Measurements from ENCODE around the gene CHST9. TPM values are rescaled to one million over a fixed set of nuclear protein-coding genes. Genes with fewer than 3 reads are reported as not detected.

Gene CHST9
- total and polyA plus RNA-seq, 9 of the 15 experiments (the other 6 are each of a cell fraction or from before 2014, with no cell fraction given) = not detected

GRCh38 chr18:27175914-27176313, 9.2 kb downstream of the CHST9 start:
- WGBS (ENCODE audit: insufficient coverage, low coverage, missing lambda C conversion rate) = 0% methylated on average over 1 of the region's 1 CpG
- Histone ChIP-seq H3K9me1 (ENCODE audit: control insufficient read depth, insufficient read depth, low read length) (no peaks in the 10 kb centered on the region), H3K4me1 (replicated peaks in 1 of 2; ENCODE audit: control insufficient read depth in 2 of 2, insufficient read depth in 2 of 2, low read length in 2 of 2) (no peaks in the 10 kb centered on the region), H3K9ac (ENCODE audit: insufficient read depth in 1 of 2, low read depth in 2 of 2, low read length in 2 of 2) (no peak overlapping the region), H3K27ac (ENCODE audit: extremely low read depth, low read depth, low read length) (no peak overlapping the region), H3K36me3 (ENCODE audit: control insufficient read depth, insufficient read depth, low read length) (no peaks in the 10 kb centered on the region), H2AFZ (ENCODE audit: low read depth, low read length) (no peak overlapping the region), H3K27me3 (ENCODE audit: control insufficient read depth in 2 of 2, insufficient read depth in 2 of 2, low read length in 2 of 2) (no peaks in the 10 kb centered on the region), H3K9me3 (replicated peaks; ENCODE audit: control insufficient read depth, insufficient read depth, low read depth, low read length) (no peaks in the 10 kb centered on the region), H3K79me2 (ENCODE audit: control insufficient read depth, insufficient read depth, low read length) (no peaks in the 10 kb centered on the region), H4K20me1 (replicated peaks; ENCODE audit: control insufficient read depth, insufficient read depth, low read length) (no peaks in the 10 kb centered on the region), H3K4me2 (ENCODE audit: insufficient read depth, low read length) (no peak overlapping the region), H3K4me3 (no peak overlapping the region)
- TF ChIP-seq CHD2 (IDR thresholded peaks at IDR 0.05; ENCODE audit: low read depth, low read length) = no peak
- TF ChIP-seq SMARCE1 (IDR thresholded peaks at IDR 0.05) = no peak
- TF ChIP-seq TCF7 (IDR thresholded peaks at IDR 0.05; ENCODE audit: borderline replicate concordance) = no peak
- no peak for TF ChIP-seq CCNT2 (IDR thresholded peaks at IDR 0.05; ENCODE audit: borderline replicate concordance, extremely low read depth, insufficient read length, low read depth, low read length)
- intact Hi-C loops (cut with micrococcal nuclease) (no loop called here), in situ Hi-C loops (cut with MboI) (no loop called here)
- BruUV-seq (replicated peaks) = no TSS peak
- FAIRE-seq (no peak), DNase-seq (ENCODE audit: extremely low read depth in 1 of 4, low spot score in 3 of 4) (no peak), ATAC-seq (no peak)
- ChIA-PET CTCF (ENCODE audit: low intra/inter-chr PET ratio) (no interaction called here), POLR2A (no interaction called here)

GRCh38 chr18:27175245-27175644, 9.9 kb downstream of the CHST9 start:
- in situ Hi-C loops (cut with MboI) (no loop called here), intact Hi-C loops (cut with micrococcal nuclease) (no loop called here)
- no peaks in the 10 kb centered on the region for H3K27me3 ChIP-seq (ENCODE audit: control insufficient read depth in 2 of 2, insufficient read depth in 2 of 2, low read length in 2 of 2)
- no peaks in the 10 kb centered on the region for H3K4me1 ChIP-seq (replicated peaks in 1 of 2; ENCODE audit: control insufficient read depth in 2 of 2, insufficient read depth in 2 of 2, low read length in 2 of 2)
- H3K36me3 ChIP-seq (ENCODE audit: control insufficient read depth, insufficient read depth, low read length) = no peaks in the 10 kb centered on the region
- H3K9ac ChIP-seq (ENCODE audit: insufficient read depth in 1 of 2, low read depth in 2 of 2, low read length in 2 of 2) = no peak overlapping the region
- DNase-seq (ENCODE audit: extremely low read depth in 1 of 4, low spot score in 3 of 4) (no peak), FAIRE-seq (no peak), ATAC-seq (no peak)
- ChIA-PET CTCF (ENCODE audit: low intra/inter-chr PET ratio) (no interaction called here), POLR2A (no interaction called here)
- H3K27ac ChIP-seq (ENCODE audit: extremely low read depth, low read depth, low read length) = no peak overlapping the region
- no peaks in the 10 kb centered on the region for H3K79me2 ChIP-seq (ENCODE audit: control insufficient read depth, insufficient read depth, low read length)
- WGBS (ENCODE audit: insufficient coverage, low coverage, missing lambda C conversion rate) = 3% methylated on average over 2 of the region's 2 CpGs
- no peaks in the 10 kb centered on the region for H3K9me3 ChIP-seq (replicated peaks; ENCODE audit: control insufficient read depth, insufficient read depth, low read depth, low read length)
- BruUV-seq (replicated peaks) = no TSS peak
- H2AFZ ChIP-seq (ENCODE audit: low read depth, low read length) = no peak overlapping the region
- H4K20me1 ChIP-seq (replicated peaks; ENCODE audit: control insufficient read depth, insufficient read depth, low read length) = no peaks in the 10 kb centered on the region
- H3K4me3 ChIP-seq = no peak overlapping the region
- H3K9me1 ChIP-seq (ENCODE audit: control insufficient read depth, insufficient read depth, low read length) = no peaks in the 10 kb centered on the region
- no peak overlapping the region for H3K4me2 ChIP-seq (ENCODE audit: insufficient read depth, low read length)
- TF ChIP-seq HCFC1 (IDR thresholded peaks at IDR 0.05; ENCODE audit: low read depth, low read length) = no peak
- no peak for TF ChIP-seq BRF2 (IDR thresholded peaks at IDR 0.05; ENCODE audit: borderline replicate concordance, insufficient read depth, insufficient read length)
- no peak for TF ChIP-seq ZNF609 (CRISPR knock-in tag; IDR thresholded peaks at IDR 0.05; ENCODE audit: borderline replicate concordance)
- TF ChIP-seq HNRNPL (IDR thresholded peaks at IDR 0.05; ENCODE audit: low read depth, low read length) = no peak
- TF ChIP-seq, protein P1, sequence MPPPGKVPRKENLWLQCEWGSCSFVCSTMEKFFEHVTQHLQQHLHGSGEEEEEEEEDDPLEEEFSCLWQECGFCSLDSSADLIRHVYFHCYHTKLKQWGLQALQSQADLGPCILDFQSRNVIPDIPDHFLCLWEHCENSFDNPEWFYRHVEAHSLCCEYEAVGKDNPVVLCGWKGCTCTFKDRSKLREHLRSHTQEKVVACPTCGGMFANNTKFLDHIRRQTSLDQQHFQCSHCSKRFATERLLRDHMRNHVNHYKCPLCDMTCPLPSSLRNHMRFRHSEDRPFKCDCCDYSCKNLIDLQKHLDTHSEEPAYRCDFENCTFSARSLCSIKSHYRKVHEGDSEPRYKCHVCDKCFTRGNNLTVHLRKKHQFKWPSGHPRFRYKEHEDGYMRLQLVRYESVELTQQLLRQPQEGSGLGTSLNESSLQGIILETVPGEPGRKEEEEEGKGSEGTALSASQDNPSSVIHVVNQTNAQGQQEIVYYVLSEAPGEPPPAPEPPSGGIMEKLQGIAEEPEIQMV (tag; conservative IDR thresholded peaks at IDR 0.05; ENCODE audit: low read depth) = no peak
